SU-DHL-6 (cell line): Measurements from ENCODE around the gene CHIC2.

ENCODE experiments used
- EZH2phosphoT487 ChIP-seq: fragments of 200-600 bp; sonication (generic), shearing (Covaris generic); conservative IDR thresholded peaks from 2 replicates; pipeline ENCODE4 v1.6.1; 2018; ENCODE audit warnings: mild to moderate bottlenecking, antibody characterized with exemption, low read length, moderate library complexity, mixed read lengths
- TF ChIP-seq, protein P1 (sequence below): fragments of 200-600 bp; sonication (generic); IDR thresholded peaks from one replicate; pipeline ENCODE4 v1.5.1; 2017; ENCODE audit warnings: antibody characterized with exemption, mild to moderate bottlenecking, low read length, moderate library complexity; ENCODE audit not compliant: insufficient read depth, poor library complexity, severe bottlenecking

- TF ChIP-seq, protein P1, sequence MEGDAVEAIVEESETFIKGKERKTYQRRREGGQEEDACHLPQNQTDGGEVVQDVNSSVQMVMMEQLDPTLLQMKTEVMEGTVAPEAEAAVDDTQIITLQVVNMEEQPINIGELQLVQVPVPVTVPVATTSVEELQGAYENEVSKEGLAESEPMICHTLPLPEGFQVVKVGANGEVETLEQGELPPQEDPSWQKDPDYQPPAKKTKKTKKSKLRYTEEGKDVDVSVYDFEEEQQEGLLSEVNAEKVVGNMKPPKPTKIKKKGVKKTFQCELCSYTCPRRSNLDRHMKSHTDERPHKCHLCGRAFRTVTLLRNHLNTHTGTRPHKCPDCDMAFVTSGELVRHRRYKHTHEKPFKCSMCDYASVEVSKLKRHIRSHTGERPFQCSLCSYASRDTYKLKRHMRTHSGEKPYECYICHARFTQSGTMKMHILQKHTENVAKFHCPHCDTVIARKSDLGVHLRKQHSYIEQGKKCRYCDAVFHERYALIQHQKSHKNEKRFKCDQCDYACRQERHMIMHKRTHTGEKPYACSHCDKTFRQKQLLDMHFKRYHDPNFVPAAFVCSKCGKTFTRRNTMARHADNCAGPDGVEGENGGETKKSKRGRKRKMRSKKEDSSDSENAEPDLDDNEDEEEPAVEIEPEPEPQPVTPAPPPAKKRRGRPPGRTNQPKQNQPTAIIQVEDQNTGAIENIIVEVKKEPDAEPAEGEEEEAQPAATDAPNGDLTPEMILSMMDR: no peak
- no peak for TF ChIP-seq EZH2phosphoT487
Observed at GRCh38 chr4:54027311-54027710, 37.1 kb downstream of the CHIC2 start.
